GM23248 (cell line): ENCODE data around the gene KDM2B.

ENCODE experiments used
- EZH2 ChIP-seq: fragments of 200-600 bp; sonication (generic); IDR thresholded peaks from 2 replicates; pipeline ENCODE4 v1.6.1; 2018; ENCODE audit warnings: antibody characterized with exemption, mild to moderate bottlenecking; ENCODE audit not compliant: insufficient read depth, poor library complexity, severe bottlenecking
- EZH2phosphoT487 ChIP-seq: fragments of 200-600 bp; sonication (generic); IDR thresholded peaks from 2 replicates; pipeline ENCODE4 v1.6.1; 2018; ENCODE audit warnings: antibody characterized with exemption, moderate library complexity, mild to moderate bottlenecking, low read depth; ENCODE audit not compliant: insufficient read depth

DNA sequence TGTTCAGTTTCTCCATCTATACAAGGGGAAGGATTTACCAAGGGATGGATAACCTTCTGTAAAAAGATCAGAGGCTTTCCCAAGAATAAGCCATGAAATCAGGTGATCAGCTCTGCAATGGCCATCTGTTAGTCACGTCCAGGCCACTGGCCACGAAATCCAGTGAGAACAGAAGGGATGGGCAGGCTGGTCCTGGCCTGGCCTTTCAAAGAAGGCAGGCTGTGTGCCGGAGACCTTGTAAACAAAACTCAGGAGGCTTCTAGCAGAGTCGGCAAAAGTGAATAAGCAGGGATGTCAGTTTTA lies 112.4 kb downstream of the KDM2B start:
- TF ChIP-seq EZH2, result no peak
- TF ChIP-seq EZH2phosphoT487, result no peak
